Hepatocyte (in vitro differentiated cells): ENCODE data around the gene CERK. TPM values are rescaled to one million over a fixed set of nuclear protein-coding genes. Genes with fewer than 3 reads are reported as not detected.

Source experiments
- DNase-seq: peaks from one replicate; pipeline ENCODE4 v3.0.0-alpha.2; 2016; ENCODE audit warnings: low spot score
- H2AFZ ChIP-seq: fragments of 200-600 bp; sonication (generic); 2 replicates; pipeline ENCODE4 v1.6.0; 2016; ENCODE audit warnings: antibody characterized with exemption, mild to moderate bottlenecking
- H3K27ac ChIP-seq: fragments of 200-600 bp; sonication (generic); 2 replicates; pipeline ENCODE4 v1.5.1; 2016; ENCODE audit warnings: mild to moderate bottlenecking
- H3K27me3 ChIP-seq: fragments of 200-600 bp; sonication (generic); 2 replicates; pipeline ENCODE4 v1.6.1; 2016
- H3K36me3 ChIP-seq: fragments of 200-600 bp; sonication (generic); replicated peaks from 2 replicates; pipeline ENCODE4 v1.5.1; 2016; ENCODE audit warnings: low read depth; ENCODE audit not compliant: insufficient read depth
- H3K4me1 ChIP-seq: fragments of 200-600 bp; sonication (generic); 2 replicates; pipeline ENCODE4 v1.5.1; 2016; ENCODE audit warnings: mild to moderate bottlenecking, moderate library complexity; ENCODE audit not compliant: insufficient read depth
- H3K4me2 ChIP-seq: fragments of 200-600 bp; sonication (generic); 2 replicates; pipeline ENCODE4 v1.6.0; 2016
- H3K4me3 ChIP-seq: fragments of 200-600 bp; sonication (generic); 2 replicates; pipeline ENCODE4 v1.5.1; 2016; ENCODE audit warnings: mild to moderate bottlenecking
- H3K79me2 ChIP-seq: fragments of 200-600 bp; sonication (generic); 2 replicates; pipeline ENCODE4 v1.6.0; 2017; ENCODE audit warnings: mild to moderate bottlenecking
- H3K9me2 ChIP-seq: fragments of 200-600 bp; sonication (generic); replicated peaks from 2 replicates; pipeline ENCODE4 v1.6.0; 2017; ENCODE audit warnings: mild to moderate bottlenecking; ENCODE audit not compliant: insufficient read depth
- H3K9me3 ChIP-seq: fragments of 200-600 bp; sonication (generic); 2 replicates; pipeline ENCODE4 v1.5.1; 2016; ENCODE audit warnings: low read depth, mild to moderate bottlenecking
- H4K20me1 ChIP-seq: fragments of 200-600 bp; sonication (generic); 2 replicates; pipeline ENCODE4 v1.6.0; 2016; ENCODE audit warnings: mild to moderate bottlenecking; ENCODE audit not compliant: insufficient read depth, poor library complexity, severe bottlenecking
- EZH2 ChIP-seq: fragments of 200-600 bp; sonication (generic); IDR thresholded peaks from 2 replicates; pipeline ENCODE4 v1.6.1; 2016; ENCODE audit warnings: antibody characterized with exemption, mild to moderate bottlenecking, borderline replicate concordance
- EZH2phosphoT487 ChIP-seq: fragments of 200-600 bp; sonication (generic); IDR thresholded peaks from one replicate; pipeline ENCODE4 v1.6.1; 2018; ENCODE audit warnings: antibody characterized with exemption, mild to moderate bottlenecking, low read depth, moderate library complexity; ENCODE audit not compliant: unreplicated experiment, severe bottlenecking
- WGBS: methylation state at CpG from one replicate; pipeline ENCODE4 v1.1.6; 2016; ENCODE audit warnings: low lambda C conversion rate; ENCODE audit errors: missing lambda C conversion rate; 5-methylcytosine and 5-hydroxymethylcytosine counted together
- polyA plus RNA-seq: library from polyadenylated mRNA; unstranded; fragments of >200 nt; fragmentation: Nextera tagmentation; extraction: Ambion mirVana; gene quantifications from 2 replicates; pipeline ENCODE4 v1.2.1, GENCODE V29; 2016
- total RNA-seq: library from RNA; depleted of rRNA; stranded (reverse); fragments of >200 nt; gene quantifications from 2 replicates; pipeline ENCODE4 v1.2.3, GENCODE V29; 2014
- TF ChIP-seq, protein P1 (sequence below): fragments of 200-600 bp; sonication (generic); IDR thresholded peaks from 2 replicates; pipeline ENCODE4 v1.5.1; 2016; ENCODE audit warnings: antibody characterized with exemption, mild to moderate bottlenecking; ENCODE audit not compliant: poor library complexity

The CERK gene
- total and polyA plus RNA-seq, 2 experiments from 2014 or later: 38.6 to 59.0 TPM

DNA sequence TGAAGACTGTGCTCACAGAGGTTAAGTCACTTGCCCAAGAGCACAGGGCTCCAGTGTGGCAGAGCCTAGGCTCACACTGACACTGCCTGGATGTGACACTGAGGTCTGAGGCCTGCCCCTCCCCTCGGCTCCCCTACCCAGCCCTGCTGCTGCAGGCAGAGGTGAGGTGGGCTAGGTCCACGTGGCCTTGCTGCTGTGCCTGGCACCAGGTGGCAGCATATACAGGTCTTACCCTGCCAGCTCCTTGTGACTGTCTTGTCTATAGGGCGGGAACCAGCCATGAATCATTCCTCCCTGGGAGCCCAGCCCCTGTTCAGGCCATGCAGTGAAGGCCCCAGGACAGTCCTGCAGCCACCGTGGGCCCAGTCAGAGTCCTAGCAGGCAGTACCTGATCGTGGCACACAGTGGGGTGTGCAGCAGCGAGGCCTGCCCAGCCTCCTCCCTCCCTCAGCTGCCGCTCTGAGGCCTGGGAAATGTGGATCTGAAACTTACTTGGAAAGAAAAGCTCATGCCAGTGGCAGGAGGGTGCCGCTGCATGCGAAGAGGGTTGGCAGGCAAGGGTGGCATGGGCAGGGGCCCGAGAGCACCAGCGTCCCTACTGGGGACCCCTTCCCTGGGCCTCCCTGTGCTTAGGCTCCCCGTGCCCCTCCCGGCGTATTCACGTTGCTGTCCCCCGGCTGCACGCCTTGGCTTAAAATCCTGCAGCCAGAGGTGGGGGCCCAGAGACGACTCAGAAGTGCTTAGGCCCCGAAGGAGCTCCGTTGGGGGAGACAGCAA lies 1.2 kb upstream of the CERK start:
- H3K9me3 ChIP-seq: no peaks in the 10 kb centered on the region
- H3K27me3 ChIP-seq: no peaks in the 10 kb centered on the region
- H3K36me3 ChIP-seq: no peaks in the 10 kb centered on the region
- no peaks in the 10 kb centered on the region for H3K9me2 ChIP-seq
- H3K79me2 ChIP-seq: peaks cover 56% of the 10 kb centered on the region
- WGBS: 78% methylated on average over 20 of the region's 20 CpGs
- peaks cover 33% of the 10 kb centered on the region for H4K20me1 ChIP-seq
- peaks cover 75% of the 10 kb centered on the region for H3K4me1 ChIP-seq
- H3K4me3 ChIP-seq: peak overlapping the region; percentile 92
- H3K27ac ChIP-seq: peak overlapping the region; percentile 99
- TF ChIP-seq EZH2 (no peak), EZH2phosphoT487 (no peak)
- TF ChIP-seq, protein P1, sequence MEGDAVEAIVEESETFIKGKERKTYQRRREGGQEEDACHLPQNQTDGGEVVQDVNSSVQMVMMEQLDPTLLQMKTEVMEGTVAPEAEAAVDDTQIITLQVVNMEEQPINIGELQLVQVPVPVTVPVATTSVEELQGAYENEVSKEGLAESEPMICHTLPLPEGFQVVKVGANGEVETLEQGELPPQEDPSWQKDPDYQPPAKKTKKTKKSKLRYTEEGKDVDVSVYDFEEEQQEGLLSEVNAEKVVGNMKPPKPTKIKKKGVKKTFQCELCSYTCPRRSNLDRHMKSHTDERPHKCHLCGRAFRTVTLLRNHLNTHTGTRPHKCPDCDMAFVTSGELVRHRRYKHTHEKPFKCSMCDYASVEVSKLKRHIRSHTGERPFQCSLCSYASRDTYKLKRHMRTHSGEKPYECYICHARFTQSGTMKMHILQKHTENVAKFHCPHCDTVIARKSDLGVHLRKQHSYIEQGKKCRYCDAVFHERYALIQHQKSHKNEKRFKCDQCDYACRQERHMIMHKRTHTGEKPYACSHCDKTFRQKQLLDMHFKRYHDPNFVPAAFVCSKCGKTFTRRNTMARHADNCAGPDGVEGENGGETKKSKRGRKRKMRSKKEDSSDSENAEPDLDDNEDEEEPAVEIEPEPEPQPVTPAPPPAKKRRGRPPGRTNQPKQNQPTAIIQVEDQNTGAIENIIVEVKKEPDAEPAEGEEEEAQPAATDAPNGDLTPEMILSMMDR: peak; percentile 41
- DNase-seq: peak; percentile 80
- peak overlapping the region; percentile 94 for H2AFZ ChIP-seq
- H3K4me2 ChIP-seq: peak overlapping the region; percentile 97

DNA sequence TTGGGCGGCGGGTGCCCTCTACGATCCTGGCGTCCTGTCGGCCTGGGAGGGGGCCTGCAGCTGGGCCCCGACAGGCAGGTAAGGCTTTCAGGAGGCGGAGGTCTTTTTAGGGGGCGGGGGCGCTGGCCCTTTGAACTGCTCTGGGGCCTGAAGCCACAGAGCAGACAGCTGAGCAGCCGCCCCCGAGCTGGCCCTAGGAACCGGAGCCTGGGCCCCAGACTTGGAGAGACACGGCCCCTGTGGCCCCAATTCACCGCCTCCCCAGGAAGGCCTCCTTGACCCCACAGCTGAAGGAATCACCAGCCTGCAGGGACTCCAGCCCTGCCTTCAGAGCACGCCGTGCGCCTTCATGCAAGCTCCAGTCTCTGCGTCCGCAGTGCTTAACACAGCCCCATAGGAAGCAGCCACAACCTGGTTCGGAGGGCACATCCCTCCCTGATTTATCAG lies 618 bp upstream of the CERK start:
- Histone ChIP-seq H3K79me2 (peaks cover 61% of the 10 kb centered on the region), H2AFZ (peak overlapping the region; percentile 94), H3K4me1 (peaks cover 74% of the 10 kb centered on the region), H3K4me2 (peak overlapping the region; percentile 97), H3K9me2 (no peaks in the 10 kb centered on the region), H3K9me3 (no peaks in the 10 kb centered on the region), H3K36me3 (no peaks in the 10 kb centered on the region), H3K4me3 (peak overlapping the region; percentile 92), H4K20me1 (peaks cover 39% of the 10 kb centered on the region), H3K27ac (peak overlapping the region; percentile 99), H3K27me3 (no peaks in the 10 kb centered on the region)
- DNase-seq: no peak
- TF ChIP-seq, protein P1: no peak
- TF ChIP-seq EZH2 (no peak), EZH2phosphoT487 (no peak)
- WGBS: 19% methylated on average over 15 of the region's 20 CpGs

DNA sequence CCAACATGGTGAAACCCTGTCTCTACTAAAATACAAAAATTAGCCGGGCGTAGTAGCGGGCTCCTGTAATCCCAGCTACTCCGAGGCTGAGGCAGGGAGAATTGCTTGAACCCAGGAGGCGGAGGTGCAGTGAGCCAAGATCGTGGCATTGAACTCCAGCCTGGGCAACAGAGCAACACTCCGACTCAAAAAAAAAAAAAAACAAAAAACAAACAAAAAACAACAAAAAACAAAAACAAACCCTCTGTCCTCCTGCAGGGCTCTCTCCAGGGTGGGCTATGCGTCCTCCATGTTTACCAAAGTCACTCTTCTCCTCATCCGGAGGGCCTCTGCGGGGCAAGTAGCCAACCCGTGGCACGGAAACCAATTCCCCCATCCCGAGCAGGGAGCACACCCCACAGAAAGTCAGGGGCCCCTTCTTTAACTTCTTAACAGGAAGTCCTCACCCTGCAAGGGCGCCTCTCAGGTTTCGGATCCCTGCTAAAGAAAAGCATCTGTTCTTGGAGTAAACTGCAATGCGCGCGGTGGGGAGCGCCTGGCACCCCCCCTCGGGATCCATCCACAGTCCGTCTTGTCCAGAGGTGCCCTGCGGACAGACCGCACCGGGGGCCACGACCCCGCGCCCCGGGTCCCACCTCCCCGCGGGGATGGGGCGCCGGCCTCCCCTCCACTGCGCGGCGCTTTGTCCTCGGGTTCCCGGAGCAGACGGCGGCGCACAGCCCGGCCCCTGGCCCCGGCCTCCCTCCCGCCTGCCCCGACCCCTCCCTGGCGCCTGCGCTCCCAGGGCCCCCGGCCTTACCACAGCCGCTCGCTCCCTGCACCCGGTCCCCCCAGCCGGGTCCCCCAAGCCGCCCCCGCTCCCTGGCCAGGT lies 712 bp downstream of the CERK start:
- 6% methylated on average over 33 of the region's 53 CpGs for WGBS
- H3K9me2 ChIP-seq: no peaks in the 10 kb centered on the region
- peak overlapping the region; percentile 74 for H2AFZ ChIP-seq
- H3K4me2 ChIP-seq: peak overlapping the region; percentile 92
- no peaks in the 10 kb centered on the region for H3K27me3 ChIP-seq
- no peaks in the 10 kb centered on the region for H3K36me3 ChIP-seq
- TF ChIP-seq EZH2phosphoT487: no peak
- TF ChIP-seq EZH2: no peak
- TF ChIP-seq, protein P1: no peak
- peaks cover 51% of the 10 kb centered on the region for H4K20me1 ChIP-seq
- H3K4me3 ChIP-seq: peak overlapping the region; percentile 98
- peak; percentile 73 for DNase-seq
- H3K79me2 ChIP-seq: peaks cover 74% of the 10 kb centered on the region
- peaks cover 66% of the 10 kb centered on the region for H3K4me1 ChIP-seq
- no peaks in the 10 kb centered on the region for H3K9me3 ChIP-seq
- H3K27ac ChIP-seq: peak overlapping the region; percentile 97
